ENCODE results near the gene GTF2F1. TPM values are rescaled to one million over a fixed set of nuclear protein-coding genes. Genes with fewer than 3 reads are reported as not detected.
"Not testable (repeated sequence)": the region's sequence is repeated elsewhere in the genome, so short reads cannot be mapped to it uniquely, and the experiment has no call there.

Gene GTF2F1, protein sequence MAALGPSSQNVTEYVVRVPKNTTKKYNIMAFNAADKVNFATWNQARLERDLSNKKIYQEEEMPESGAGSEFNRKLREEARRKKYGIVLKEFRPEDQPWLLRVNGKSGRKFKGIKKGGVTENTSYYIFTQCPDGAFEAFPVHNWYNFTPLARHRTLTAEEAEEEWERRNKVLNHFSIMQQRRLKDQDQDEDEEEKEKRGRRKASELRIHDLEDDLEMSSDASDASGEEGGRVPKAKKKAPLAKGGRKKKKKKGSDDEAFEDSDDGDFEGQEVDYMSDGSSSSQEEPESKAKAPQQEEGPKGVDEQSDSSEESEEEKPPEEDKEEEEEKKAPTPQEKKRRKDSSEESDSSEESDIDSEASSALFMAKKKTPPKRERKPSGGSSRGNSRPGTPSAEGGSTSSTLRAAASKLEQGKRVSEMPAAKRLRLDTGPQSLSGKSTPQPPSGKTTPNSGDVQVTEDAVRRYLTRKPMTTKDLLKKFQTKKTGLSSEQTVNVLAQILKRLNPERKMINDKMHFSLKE
- total RNA-seq = 31.4 and 74.6 TPM in 2 replicates

DNA sequence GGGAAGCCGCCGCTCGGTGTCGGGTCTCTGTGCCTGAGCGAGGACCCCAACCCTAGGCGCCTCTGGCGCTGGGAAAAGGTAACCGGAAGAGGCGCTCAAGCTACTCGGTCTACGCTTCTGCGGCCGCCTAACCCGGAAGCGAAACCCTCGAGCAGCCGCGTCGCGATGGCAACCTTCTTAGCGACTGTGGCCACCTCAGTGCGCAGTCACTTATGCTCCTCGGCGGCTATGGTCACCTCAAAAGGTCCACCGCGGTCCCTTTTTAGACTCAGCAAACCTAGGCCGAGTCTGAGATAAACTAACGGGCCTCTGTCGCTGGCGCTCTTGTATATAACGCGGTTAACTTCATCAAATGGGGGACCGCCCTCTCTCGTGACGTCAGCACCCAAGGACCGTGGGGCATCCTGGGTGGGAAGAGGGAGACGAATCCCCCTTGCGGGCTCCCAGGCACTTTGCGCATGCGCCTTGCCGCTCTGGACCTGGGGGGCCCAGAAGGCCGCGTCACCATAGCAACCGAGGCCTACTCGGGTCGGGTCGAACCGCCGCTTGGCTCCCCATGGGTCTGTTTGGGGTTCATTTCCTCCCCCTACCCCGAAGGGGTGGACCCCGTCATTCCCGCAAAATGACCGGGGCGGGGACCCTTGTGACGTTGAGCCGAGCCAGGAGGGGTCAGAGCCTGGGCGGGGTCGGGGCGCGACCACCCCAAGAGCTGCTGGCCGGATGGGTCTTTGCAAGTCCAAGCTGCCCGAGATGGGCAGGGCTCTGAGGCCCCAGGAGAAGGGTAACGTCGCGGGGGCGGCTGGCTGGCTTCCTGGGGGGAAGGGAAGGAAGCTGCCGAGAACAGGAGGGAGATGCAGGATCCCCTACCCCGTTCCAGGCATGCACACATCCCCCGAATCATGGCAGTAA, at the start of gene GTF2F1:
GTF2F1 (minus strand) TSS at position 91 of the 909 bp plus-strand sequence. CDS start 169 bp downstream, outside the sequence.
- DNase-seq (ENCODE audit: low read depth) = peak; percentile 85

DNA sequence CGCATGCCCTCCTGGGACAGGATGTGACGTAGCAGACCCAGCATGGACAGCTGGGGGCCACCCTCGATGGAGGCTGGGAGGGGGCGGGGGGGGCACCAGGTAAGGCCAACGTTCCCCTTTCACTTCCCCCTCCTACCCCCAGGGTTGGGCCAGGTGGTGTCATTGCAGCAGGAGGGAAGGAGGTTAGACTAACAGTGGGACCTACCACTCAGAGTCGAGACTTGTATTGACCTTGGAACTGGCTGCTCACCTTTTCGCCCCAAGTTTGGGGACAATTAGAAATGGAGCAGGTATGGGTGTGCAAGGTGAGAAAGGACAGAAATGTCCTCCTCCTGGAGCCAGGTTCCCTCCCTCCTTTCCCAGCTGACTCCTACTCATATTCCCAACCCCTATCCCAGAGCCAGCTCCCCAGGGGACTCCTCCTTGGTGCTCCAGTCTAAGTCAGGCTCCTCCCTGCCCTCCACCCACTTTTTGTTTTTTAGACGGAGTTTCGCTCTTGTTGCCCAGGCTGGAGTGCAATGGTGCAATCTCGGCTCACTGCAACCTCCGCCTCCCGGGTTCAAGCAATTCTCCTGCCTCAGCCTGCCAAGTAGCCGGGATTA, 49.2 kb upstream of the GTF2F1 start:
- no peak for DNase-seq (ENCODE audit: low read depth)

- DNase-seq (ENCODE audit: low read depth) = no peak
These were observed 47.9 kb upstream of the GTF2F1 start for GRCh38 chr19:6440905-6441304.

DNA sequence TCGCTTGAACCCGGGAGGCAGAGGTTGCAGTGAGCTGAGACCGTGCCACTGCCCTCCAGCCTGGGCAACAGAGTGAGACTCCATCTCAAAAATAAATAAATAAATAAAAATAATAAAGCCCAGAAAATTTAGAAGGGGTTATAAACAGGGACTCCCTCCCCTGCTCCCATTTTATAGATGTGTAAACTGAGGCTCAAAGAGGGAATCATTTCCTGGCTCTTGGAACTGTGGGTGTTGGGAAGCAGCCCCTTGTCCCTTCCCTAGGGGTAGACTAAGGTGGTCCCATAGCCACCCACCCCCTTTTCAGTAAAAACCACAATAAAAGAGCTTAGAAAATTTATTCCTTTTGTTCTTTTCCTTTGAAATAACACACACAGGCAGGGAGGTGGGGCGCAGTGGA, 46.8 kb upstream of the GTF2F1 start:
- no peak for DNase-seq (ENCODE audit: low read depth)

GRCh38 chr19:6433663-6434062, 40.7 kb upstream of the GTF2F1 start, which contains the start of gene SLC25A41:
TSS of gene SLC25A41 (minus strand) at chr19:6433763. CDS start at chr19:6433693, 70 bp downstream.
- DNase-seq (ENCODE audit: low read depth) = no peak

DNA sequence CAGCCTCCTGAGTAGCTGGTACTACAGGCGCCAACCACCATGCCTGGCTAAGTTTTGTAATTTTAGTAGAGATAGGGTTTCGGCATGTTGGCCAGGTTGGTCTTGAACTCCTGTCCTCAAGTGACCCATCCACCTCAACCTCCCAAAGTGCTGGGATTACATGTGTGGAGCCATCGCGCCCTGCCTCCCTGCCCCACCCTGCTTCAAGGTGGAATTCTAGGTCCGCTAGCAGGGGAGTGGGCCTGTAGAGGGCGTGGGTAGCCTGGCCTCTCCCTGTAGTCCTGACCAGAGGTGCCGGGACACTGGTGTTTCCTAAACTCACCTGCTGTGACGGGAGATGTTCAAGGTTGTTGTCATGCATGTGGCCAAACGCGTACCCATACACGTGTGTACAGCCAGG, 40.2 kb upstream of the GTF2F1 start:
- no peak for DNase-seq (ENCODE audit: low read depth)

- no peak for DNase-seq (ENCODE audit: low read depth)
These were observed 38.9 kb upstream of the GTF2F1 start for GRCh38 chr19:6431891-6432290.

- DNase-seq (ENCODE audit: low read depth) = no peak
These were observed 36.7 kb upstream of the GTF2F1 start for GRCh38 chr19:6429419-6430221.

DNA sequence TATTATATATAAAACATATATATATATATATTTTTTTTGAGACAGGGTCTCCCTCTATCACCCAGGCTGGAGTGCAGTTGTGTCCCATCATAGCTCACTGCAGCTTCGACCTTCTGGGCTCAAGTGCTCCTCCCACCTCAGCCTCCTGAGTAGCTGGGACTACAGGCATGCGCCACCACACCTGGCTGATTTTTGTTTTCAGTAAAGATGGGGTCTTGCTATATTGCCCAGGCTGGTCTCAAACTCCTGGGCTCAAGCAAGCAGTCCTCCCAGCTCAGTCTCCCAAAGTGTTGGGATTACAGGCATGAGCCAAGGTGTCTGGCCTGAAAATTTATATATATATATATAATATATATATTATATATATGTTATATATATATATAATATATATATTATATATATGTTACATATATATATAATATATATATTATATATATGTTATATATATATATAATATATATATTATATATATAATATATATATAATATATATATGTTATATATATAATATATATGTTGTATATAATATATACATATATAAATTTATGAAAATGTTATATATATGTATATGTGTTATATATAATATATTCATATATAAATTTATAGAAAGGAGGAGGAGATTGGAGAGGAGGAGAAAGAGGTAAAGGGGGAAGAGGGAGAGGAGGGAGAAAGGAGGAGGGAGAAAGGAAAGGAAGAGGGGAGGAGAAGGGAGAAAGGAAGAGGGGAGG, 35.9 kb upstream of the GTF2F1 start:
- not testable (repeated sequence) for DNase-seq (ENCODE audit: low read depth)

DNA sequence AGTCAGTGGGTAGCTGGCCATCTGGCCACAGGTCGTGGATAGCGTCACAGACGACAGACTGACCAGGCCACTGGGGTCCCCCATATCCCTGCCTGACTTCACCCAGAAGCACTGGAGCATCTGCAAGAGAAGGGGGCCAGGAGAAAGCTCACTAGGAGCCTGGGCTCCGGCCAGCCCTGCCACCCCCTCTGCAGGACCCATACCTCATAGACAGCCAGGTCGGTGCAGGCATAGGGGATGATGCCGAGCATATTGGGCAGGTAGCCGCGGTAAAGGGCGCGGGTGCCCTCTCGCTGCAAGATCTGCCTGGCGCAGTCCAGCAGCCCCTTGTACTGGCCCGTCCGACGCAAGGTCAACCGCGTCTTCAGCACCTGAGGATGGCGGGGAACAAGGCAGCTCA, 34.2 kb upstream of the GTF2F1 start:
- DNase-seq (ENCODE audit: low read depth) = no peak

DNA sequence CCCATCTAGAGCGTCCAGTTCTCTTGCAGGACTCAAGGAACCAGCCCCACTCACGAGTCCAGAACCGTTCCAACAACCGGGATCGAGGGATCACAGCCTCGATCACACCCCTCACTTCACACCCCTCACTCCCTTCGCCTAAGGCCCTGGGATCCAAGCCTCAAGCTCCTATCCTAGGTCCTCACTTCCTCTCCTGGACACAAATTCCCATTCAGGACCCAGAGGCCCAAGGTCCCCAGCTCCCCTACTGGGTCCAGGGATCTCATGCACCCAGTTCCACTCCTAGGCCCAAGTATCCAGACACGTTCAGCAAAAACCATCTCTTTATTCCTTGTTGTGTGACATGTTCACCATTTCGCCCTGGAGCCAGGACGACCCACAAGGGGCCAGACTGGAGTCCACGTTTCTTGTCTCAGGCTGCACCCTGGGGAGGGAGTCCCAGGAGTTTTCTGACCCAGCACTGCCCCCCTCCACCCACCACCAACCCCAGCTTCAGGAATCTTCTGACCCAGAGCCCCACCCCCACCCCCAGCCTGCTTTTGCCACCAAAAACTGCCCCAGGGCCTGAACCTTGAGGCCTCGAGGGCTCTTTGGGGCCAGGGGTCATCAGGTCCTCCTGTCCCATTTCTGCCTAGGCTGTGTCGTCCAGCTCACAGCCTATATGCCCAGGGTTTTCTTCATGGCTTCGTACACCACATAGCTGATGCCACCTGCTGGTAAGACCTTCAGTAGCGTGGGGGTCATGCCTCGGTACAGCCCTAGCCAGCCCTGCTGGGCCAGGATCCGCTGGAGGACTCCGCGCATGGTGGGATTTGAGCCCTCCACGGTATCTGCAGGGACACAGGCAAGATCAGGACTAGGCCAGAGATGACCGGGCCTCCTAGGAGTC, 33.0 kb upstream of the GTF2F1 start:
- DNase-seq (ENCODE audit: low read depth) = no peak

GRCh38 chr19:6424939-6425731, 32.2 kb upstream of the GTF2F1 start:
- DNase-seq (ENCODE audit: low read depth) = peak; percentile 100

GRCh38 chr19:6424195-6424938, 31.4 kb upstream of the GTF2F1 start, which contains the start of gene KHSRP:
TSS of gene KHSRP (minus strand) at chr19:6424811. CDS start at chr19:6424701, 110 bp downstream.
- no peak for DNase-seq (ENCODE audit: low read depth)

DNA sequence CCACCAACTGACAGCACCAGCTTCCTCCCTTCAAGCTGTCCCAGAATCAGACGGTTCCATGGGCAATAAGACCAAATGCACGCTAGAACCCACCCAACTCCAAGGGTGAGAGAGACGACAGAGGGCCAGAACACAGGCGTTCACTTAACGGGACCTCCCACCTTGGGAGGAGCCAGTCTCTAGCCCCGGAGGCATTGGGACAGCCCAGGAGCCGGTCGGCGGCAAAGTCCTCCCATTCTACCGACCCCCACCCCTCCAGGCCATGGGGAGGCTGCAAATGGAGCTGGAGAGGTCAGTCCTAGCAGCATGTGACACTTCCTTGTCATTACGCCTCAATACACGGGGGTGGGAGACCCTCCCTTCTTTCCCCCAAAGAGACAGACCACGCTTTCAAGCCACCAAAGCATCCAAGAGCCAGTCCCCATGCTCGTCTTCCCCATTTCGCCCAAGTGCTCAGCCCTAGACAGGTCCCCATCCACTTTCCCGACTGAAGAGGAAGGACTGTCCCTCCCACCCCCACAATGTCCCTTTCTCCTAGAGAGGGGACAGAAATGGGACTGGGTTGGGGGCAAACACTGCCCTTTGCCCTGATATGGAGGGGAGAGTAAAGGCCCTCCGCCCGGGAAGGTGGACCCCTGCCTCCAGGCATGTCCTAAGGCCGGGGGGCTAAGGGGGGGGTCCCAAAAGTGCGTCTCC, 30.7 kb upstream of the GTF2F1 start:
- DNase-seq (ENCODE audit: low read depth) = peak; percentile 26

GRCh38 chr19:6421075-6422014, 28.4 kb upstream of the GTF2F1 start:
- no peak for DNase-seq (ENCODE audit: low read depth)

DNA sequence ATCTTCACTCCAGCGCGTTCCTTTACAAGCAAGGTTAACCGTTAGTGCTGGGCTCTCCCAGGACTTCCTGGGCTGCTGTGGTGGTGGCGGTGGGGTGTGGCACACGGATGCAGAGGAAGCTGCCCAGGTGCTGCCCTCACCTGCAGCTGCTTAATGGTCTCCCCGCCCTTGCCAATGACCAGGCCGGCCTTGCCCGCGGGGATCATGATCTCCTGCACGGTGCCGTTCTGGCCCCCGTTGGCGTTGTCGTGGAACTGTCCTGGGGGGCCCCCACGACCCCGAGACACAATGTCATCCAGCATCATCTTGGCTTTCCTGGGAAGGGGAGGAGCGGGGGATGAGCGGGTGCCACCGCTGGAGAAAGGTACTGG, 25.6 kb upstream of the GTF2F1 start:
- no peak for DNase-seq (ENCODE audit: low read depth)
